Hepatocyte (in vitro differentiated cells): ENCODE data around the gene WASL.

Experiments used
- CTCF ChIP-seq: fragments of 200-600 bp; sonication (generic); IDR thresholded peaks from 2 replicates; pipeline ENCODE4 v1.5.1; 2016; ENCODE audit warnings: antibody characterized with exemption, mild to moderate bottlenecking; ENCODE audit not compliant: poor library complexity
- EZH2 ChIP-seq: fragments of 200-600 bp; sonication (generic); IDR thresholded peaks from 2 replicates; pipeline ENCODE4 v1.6.1; 2016; ENCODE audit warnings: antibody characterized with exemption, mild to moderate bottlenecking, borderline replicate concordance
- EZH2phosphoT487 ChIP-seq: fragments of 200-600 bp; sonication (generic); IDR thresholded peaks from one replicate; pipeline ENCODE4 v1.6.1; 2018; ENCODE audit warnings: antibody characterized with exemption, mild to moderate bottlenecking, low read depth, moderate library complexity; ENCODE audit not compliant: unreplicated experiment, severe bottlenecking

- TF ChIP-seq CTCF: no peak
- no peak for TF ChIP-seq EZH2phosphoT487
- TF ChIP-seq EZH2: no peak
Observed at GRCh38 chr7:123669485-123669884, 79.3 kb downstream of the WASL start.
